Thoracic aorta (tissue), 2 donors: ENCODE results near the gene TIMP2. TPM values are rescaled to one million over a fixed set of nuclear protein-coding genes. Genes with fewer than 3 reads are reported as not detected.
"Not testable (repeated sequence)": the region's sequence is repeated elsewhere in the genome, so short reads cannot be mapped to it uniquely, and the experiment has no call there.

Experiments
- ATAC-seq: fragments of 150-250 bp; one replicate; pipeline ENCODE4 v1.8.0; 2017; ENCODE audit warnings: low read depth; ENCODE audit not compliant: insufficient number of reproducible peaks, low FRiP score
- DNase-seq: peaks from one replicate; pipeline ENCODE4 v3.0.0-alpha.2; 2020; ENCODE audit warnings: low spot score
- H3K27ac ChIP-seq, 2 donors: fragments of 200-600 bp; sonication (generic); 1 replicate in 1 of 2; 2 replicates in 1 of 2; pipeline ENCODE4 v1.5.1; 2016; ENCODE audit warnings: mild to moderate bottlenecking in 2 of 2, moderate library complexity in 2 of 2
- H3K27me3 ChIP-seq: fragments of 200-600 bp; sonication (generic); replicated peaks from 2 replicates; pipeline ENCODE4 v1.6.0; 2016; ENCODE audit warnings: mild to moderate bottlenecking; ENCODE audit not compliant: insufficient read depth
- H3K36me3 ChIP-seq: fragments of 200-600 bp; sonication (generic); one replicate; pipeline ENCODE4 v1.5.1; 2016
- H3K4me1 ChIP-seq, 2 donors: fragments of 200-600 bp; sonication (generic); 1 replicate in 1 of 2; 2 replicates in 1 of 2; pipeline versions ENCODE4 v1.5.1 to v1.6.0; 2016; ENCODE audit warnings: low read depth in 2 of 2, mild to moderate bottlenecking in 1 of 2; ENCODE audit not compliant: control insufficient read depth in 1 of 2
- H3K4me3 ChIP-seq: fragments of 200-600 bp; sonication (generic); 2 replicates; pipeline ENCODE4 v1.5.1; 2016; ENCODE audit warnings: mild to moderate bottlenecking
- H3K9me3 ChIP-seq: fragments of 200-600 bp; sonication (generic); 2 replicates; pipeline ENCODE4 v1.5.1; 2016
- CTCF ChIP-seq: fragments of 200-600 bp; sonication (generic); IDR thresholded peaks from one replicate; pipeline ENCODE4 v1.5.1; 2019; ENCODE audit warnings: antibody characterized with exemption
- total RNA-seq, 2 donors: library from RNA; depleted of rRNA; stranded (reverse); fragments of >200 nt; gene quantifications; one replicate each; pipeline versions ENCODE4 v1.1.0 to v1.2.3, GENCODE V29; 2016

TIMP2 gene
- total RNA-seq, 2 donors from 2014 or later, result 475 to 619 TPM

- Histone ChIP-seq H3K4me3 (peak overlapping the region; percentile 26), H3K27me3 (no peaks in the 10 kb centered on the region), H3K9me3 (no peaks in the 10 kb centered on the region), H3K4me1 (peaks cover 45 to 94% of the 10 kb centered on the region in 2 donors), H3K27ac (no peak overlapping the region), H3K36me3 (peaks cover 3% of the 10 kb centered on the region)
- no peak for DNase-seq
- no peak for TF ChIP-seq CTCF
- ATAC-seq, result no peak
Observed at GRCh38 chr17:78918979-78919378, 6.2 kb downstream of the TIMP2 start.

DNA sequence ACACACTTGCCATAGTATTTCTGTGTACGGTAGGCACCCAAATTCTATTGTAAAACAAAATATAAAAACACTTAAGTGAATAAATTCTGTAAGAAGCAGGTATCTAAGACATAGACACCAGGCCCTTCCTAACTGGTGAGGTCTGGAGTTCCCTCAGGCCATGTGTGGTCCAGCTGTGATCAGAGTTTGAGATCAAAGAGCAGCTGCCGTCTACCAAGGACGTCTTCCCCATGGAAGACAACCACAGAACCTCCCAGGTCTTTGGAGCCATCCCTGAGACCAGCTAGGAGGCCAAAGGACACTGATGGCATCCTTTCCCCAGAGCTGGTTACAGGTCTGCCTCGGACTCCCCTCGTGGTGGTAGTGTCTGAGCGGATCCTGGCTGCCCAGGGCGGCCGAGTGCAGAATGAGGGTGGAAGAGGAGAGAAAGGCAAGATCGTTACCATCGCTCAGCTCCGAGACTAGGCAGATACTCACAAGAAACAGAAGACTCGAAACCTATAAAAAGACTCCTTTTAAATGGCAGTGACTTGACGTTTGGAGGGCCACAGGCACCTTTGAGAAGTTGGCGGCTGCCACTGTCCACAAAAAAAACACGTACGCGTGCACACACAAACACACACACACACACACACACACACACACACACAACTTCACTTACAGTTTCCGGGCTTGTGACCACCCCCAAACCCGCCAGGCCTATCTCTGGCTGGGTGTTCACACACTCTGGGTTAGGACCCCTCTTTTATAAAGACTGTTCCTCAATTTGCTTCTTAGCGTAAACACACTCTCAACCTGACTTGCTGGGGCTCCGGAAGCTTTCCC lies 7.5 kb downstream of the TIMP2 start:
- no peak for TF ChIP-seq CTCF
- ATAC-seq (no peak), DNase-seq (no peak)
- Histone ChIP-seq H3K27ac (peak overlapping the region in 1 of 2 donors; percentile 42), H3K4me1 (peaks cover 46 to 86% of the 10 kb centered on the region in 2 donors), H3K9me3 (no peaks in the 10 kb centered on the region), H3K27me3 (no peaks in the 10 kb centered on the region), H3K4me3 (peak overlapping the region; percentile 25), H3K36me3 (peaks cover 3% of the 10 kb centered on the region)

DNA sequence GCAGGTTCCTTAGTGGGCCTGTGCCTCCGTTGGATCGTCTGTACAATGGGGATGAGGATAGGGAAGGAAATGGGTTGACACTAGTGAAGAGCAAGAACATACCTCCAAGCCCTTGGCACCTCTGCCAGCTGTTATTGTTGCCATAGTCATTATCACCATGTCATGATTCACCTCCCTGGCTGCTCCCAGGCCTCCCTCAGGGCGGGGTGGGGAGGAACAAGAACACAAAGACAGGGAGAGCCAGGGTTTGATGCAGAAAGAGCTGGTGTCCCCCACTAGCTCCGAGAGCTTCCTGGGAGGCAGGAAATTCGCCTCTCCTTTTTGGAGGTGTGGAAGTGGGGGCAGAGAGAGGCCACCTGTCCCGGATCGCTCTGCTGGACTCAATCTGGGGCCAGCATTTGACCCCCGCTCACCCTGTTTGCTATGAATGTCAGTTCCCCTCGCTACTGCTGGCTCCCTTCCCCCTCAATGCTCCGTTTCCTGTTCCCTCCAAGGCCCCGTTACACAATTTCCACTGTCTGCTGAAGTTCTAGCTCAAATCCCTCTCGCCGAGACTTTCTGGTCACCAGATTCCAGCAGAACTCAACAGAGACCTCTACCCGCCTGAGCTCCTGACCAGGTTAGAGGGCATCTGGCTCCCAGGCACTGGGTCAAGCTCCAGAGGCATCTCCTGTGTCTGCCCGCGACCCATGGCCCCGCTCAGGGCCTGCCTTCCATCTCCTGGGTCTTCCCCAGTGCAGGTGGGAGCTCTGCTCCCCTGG lies 9.1 kb downstream of the TIMP2 start:
- no peak for TF ChIP-seq CTCF
- Histone ChIP-seq H3K4me1 (peaks cover 46 to 82% of the 10 kb centered on the region in 2 donors), H3K9me3 (no peaks in the 10 kb centered on the region), H3K27me3 (no peaks in the 10 kb centered on the region), H3K27ac (peak overlapping the region; percentile 15 to 63), H3K4me3 (peak overlapping the region; percentile 32), H3K36me3 (peaks cover 3% of the 10 kb centered on the region)
- DNase-seq (no peak), ATAC-seq (no peak)

DNA sequence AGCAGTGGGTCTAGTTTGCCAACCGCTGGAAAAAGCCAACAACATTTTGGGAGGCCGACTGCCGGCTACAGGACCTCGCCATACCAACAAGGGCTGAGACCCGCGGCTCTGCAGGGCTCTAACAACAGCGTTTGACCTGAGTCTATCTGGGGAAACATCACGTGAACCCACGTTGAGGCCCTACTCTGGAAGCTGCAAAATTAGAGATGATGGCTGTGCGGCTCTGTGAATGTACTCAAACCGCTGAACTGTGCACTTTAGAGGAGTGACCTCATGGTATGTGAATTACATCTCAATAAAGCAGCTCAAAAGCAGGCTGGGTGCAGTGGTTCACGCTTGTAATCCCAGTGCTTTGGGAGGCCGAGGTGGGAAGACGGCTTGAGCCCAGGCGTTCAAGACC lies 12.1 kb downstream of the TIMP2 start:
- peaks cover 29 to 74% of the 10 kb centered on the region in 2 donors for H3K4me1 ChIP-seq
- TF ChIP-seq CTCF, result no peak
- no peak overlapping the region for H3K27ac ChIP-seq
- H3K27me3 ChIP-seq, result no peaks in the 10 kb centered on the region
- ATAC-seq, result no peak
- H3K4me3 ChIP-seq, result no peak overlapping the region
- no peaks in the 10 kb centered on the region for H3K9me3 ChIP-seq
- no peak for DNase-seq
- H3K36me3 ChIP-seq, result no peaks in the 10 kb centered on the region

DNA sequence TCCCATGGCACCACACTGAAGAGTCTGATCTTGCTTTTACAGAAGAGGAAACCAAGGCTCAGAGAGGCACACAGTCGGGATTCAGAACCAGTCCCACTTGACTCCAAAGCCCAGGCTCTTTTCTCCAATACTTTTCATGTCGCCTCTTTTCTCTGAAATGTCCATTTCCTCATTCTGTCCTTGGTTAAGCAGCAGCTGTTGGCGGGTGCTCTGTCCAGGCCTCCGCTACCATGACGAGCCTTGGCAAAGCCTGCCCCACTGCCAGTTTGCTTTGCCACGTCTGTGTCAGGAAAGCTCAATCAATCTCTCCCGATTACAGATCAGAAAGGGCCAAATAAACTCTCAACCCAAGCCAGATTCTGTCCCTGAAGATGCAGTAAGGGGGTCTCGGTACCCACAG lies 13.1 kb downstream of the TIMP2 start:
- no peak for ATAC-seq
- Histone ChIP-seq H3K27me3 (no peaks in the 10 kb centered on the region), H3K36me3 (no peaks in the 10 kb centered on the region), H3K4me3 (no peak overlapping the region), H3K4me1 (peaks cover 28 to 65% of the 10 kb centered on the region in 2 donors), H3K27ac (peak overlapping the region in 1 of 2 donors; percentile 30), H3K9me3 (no peaks in the 10 kb centered on the region)
- no peak for TF ChIP-seq CTCF
- DNase-seq, result no peak

- not testable (repeated sequence) for DNase-seq, H3K27me3 ChIP-seq, H3K9me3 ChIP-seq, H3K4me3 ChIP-seq, H3K27ac ChIP-seq, ATAC-seq, H3K36me3 ChIP-seq
- peaks cover 25 to 62% of the 10 kb centered on the region in 2 donors for H3K4me1 ChIP-seq
Observed at GRCh38 chr17:78911543-78911942, 13.6 kb downstream of the TIMP2 start.
